ENCODE data around the gene GNRH2. TPM values are rescaled to one million over a fixed set of nuclear protein-coding genes. Genes with fewer than 3 reads are reported as not detected.

GNRH2 gene
- polyA plus RNA-seq, 1 of the 3 experiments (the other 2 are of a cell fraction), result 0.58 TPM

GRCh38 chr20:3084283-3084985 is 41.0 kb downstream of the GNRH2 start, which contains the start of gene AVP:
AVP (minus strand) TSS chr20:3084724; CDS start chr20:3084674, 50 bp downstream.
- Histone ChIP-seq H3K9me2 (no peaks in the 10 kb centered on the region), H3K4me3 (ENCODE audit: low read depth in 2 of 2, low read length in 1 of 2) (no peak within 1 kb of the TSS), H3K27me3 (ENCODE audit: insufficient read depth) (no peaks in the 10 kb centered on the region), H3F3A (replicated peaks; ENCODE audit: insufficient read depth) (no peaks in the 10 kb centered on the region), H3K9ac (no peak within 1 kb of the TSS), H3K9me3 (no peaks in the 10 kb centered on the region), H3K27ac (ENCODE audit: low read depth in 2 of 2, low read length in 1 of 2) (no peak within 1 kb of the TSS), H2AFZ (ENCODE audit: low read depth) (no peak within 1 kb of the TSS), H3K4me1 (ENCODE audit: control insufficient read depth in 1 of 2, insufficient read depth in 2 of 2, low read depth in 1 of 2, low read length in 1 of 2) (peaks cover 2 to 5% of the 10 kb centered on the region in 2 experiments; a peak in 2 of 4 replicates), H3K4me2 (no peak within 1 kb of the TSS), H4K20me1 (ENCODE audit: insufficient read depth) (no peaks in the 10 kb centered on the region), H3K79me2 (ENCODE audit: insufficient read depth) (no peaks in the 10 kb centered on the region), H3K36me3 (replicated peaks in 1 of 2; ENCODE audit: control insufficient read depth in 1 of 2, insufficient read depth in 2 of 2, low read length in 1 of 2) (no peaks in the 10 kb centered on the region)
- ChIA-PET POLR2A (no interaction called here), CTCF (no interaction called here)
- 88% methylated on average over 7 of the region's 28 CpGs for WGBS (ENCODE audit: low lambda C conversion rate)
- DNase-seq, result no peak
- TF ChIP-seq, protein P1, sequence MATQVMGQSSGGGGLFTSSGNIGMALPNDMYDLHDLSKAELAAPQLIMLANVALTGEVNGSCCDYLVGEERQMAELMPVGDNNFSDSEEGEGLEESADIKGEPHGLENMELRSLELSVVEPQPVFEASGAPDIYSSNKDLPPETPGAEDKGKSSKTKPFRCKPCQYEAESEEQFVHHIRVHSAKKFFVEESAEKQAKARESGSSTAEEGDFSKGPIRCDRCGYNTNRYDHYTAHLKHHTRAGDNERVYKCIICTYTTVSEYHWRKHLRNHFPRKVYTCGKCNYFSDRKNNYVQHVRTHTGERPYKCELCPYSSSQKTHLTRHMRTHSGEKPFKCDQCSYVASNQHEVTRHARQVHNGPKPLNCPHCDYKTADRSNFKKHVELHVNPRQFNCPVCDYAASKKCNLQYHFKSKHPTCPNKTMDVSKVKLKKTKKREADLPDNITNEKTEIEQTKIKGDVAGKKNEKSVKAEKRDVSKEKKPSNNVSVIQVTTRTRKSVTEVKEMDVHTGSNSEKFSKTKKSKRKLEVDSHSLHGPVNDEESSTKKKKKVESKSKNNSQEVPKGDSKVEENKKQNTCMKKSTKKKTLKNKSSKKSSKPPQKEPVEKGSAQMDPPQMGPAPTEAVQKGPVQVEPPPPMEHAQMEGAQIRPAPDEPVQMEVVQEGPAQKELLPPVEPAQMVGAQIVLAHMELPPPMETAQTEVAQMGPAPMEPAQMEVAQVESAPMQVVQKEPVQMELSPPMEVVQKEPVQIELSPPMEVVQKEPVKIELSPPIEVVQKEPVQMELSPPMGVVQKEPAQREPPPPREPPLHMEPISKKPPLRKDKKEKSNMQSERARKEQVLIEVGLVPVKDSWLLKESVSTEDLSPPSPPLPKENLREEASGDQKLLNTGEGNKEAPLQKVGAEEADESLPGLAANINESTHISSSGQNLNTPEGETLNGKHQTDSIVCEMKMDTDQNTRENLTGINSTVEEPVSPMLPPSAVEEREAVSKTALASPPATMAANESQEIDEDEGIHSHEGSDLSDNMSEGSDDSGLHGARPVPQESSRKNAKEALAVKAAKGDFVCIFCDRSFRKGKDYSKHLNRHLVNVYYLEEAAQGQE (IDR thresholded peaks at IDR 0.05; ENCODE audit: low read depth, low read length), result no peak
- no peak for TF ChIP-seq CTCF (IDR thresholded peaks at IDR 0.05)
- no peak for TF ChIP-seq MEF2A (IDR thresholded peaks at IDR 0.05; ENCODE audit: borderline replicate concordance, low read depth)
- no peak for TF ChIP-seq FOSL2 (IDR thresholded peaks at IDR 0.05; ENCODE audit: borderline replicate concordance, low read depth)
- TF ChIP-seq RAD21 (IDR thresholded peaks at IDR 0.05; ENCODE audit: low read length), result no peak
- TF ChIP-seq CHD2 (IDR thresholded peaks at IDR 0.05; ENCODE audit: low read length, partially characterized antibody), result no peak
- TF ChIP-seq, protein P2, sequence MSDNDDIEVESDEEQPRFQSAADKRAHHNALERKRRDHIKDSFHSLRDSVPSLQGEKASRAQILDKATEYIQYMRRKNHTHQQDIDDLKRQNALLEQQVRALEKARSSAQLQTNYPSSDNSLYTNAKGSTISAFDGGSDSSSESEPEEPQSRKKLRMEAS (IDR thresholded peaks at IDR 0.05; ENCODE audit: low read depth), result no peak
- TF ChIP-seq TAF1 (IDR thresholded peaks at IDR 0.05; ENCODE audit: borderline replicate concordance, low read depth, low read length), result no peak

DNA sequence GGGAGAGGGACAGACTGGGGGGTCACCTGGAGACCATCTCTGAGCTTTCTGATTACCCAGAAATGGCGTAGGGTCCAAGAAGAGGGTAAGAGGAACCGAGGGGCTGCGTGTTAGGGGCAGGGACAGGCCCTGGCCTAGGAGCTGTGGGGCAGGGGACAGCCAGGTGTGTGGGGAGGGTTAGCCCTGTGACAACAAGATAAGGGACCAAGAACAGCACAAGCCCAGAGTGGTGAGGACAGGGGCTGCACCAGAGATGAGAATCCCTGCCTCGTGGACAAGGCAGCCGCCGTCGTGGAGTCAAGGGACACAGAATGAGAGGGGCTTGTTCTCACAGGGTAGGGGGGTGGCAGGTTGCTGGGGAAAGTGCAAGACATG is 41.6 kb downstream of the GNRH2 start:
- H3K79me2 ChIP-seq (ENCODE audit: insufficient read depth), result no peaks in the 10 kb centered on the region
- H3K27ac ChIP-seq (ENCODE audit: low read depth in 2 of 2, low read length in 1 of 2), result no peak overlapping the region
- H4K20me1 ChIP-seq (ENCODE audit: insufficient read depth), result no peaks in the 10 kb centered on the region
- no peak overlapping the region for H3K4me2 ChIP-seq
- no peaks in the 10 kb centered on the region for H3K36me3 ChIP-seq (replicated peaks in 1 of 2; ENCODE audit: control insufficient read depth in 1 of 2, insufficient read depth in 2 of 2, low read length in 1 of 2)
- TF ChIP-seq FOXJ3 (CRISPR knock-in tag; IDR thresholded peaks at IDR 0.05) (no peak), RCOR1 (IDR thresholded peaks at IDR 0.05; ENCODE audit: low read length) (no peak)
- no peak overlapping the region for H2AFZ ChIP-seq (ENCODE audit: low read depth)
- no peaks in the 10 kb centered on the region for H3K27me3 ChIP-seq (ENCODE audit: insufficient read depth)
- peaks cover 2 to 5% of the 10 kb centered on the region in 2 experiments; a peak in 2 of 4 replicates for H3K4me1 ChIP-seq (ENCODE audit: control insufficient read depth in 1 of 2, insufficient read depth in 2 of 2, low read depth in 1 of 2, low read length in 1 of 2)
- no peak overlapping the region for H3K9ac ChIP-seq
- no peak for DNase-seq
- WGBS (ENCODE audit: low lambda C conversion rate), result 97% methylated on average over 7 of the region's 7 CpGs
- ChIA-PET POLR2A (no interaction called here), CTCF (interaction anchor here (1.2 kb wide), 1 partner anchor 30 kb away, joined by 3 read pairs; no protein-coding TSS in a partner anchor)
- H3F3A ChIP-seq (replicated peaks; ENCODE audit: insufficient read depth), result no peaks in the 10 kb centered on the region
- H3K4me3 ChIP-seq (ENCODE audit: low read depth in 2 of 2, low read length in 1 of 2), result no peak overlapping the region
- no peaks in the 10 kb centered on the region for H3K9me3 ChIP-seq
- H3K9me2 ChIP-seq, result no peaks in the 10 kb centered on the region
